DMS153 treated with DMSO at 0.1 percent for 48 hours (cell line): ENCODE results near the gene MRM2.
"Not testable (repeated sequence)": the region's sequence is repeated elsewhere in the genome, so short reads cannot be mapped to it uniquely, and the experiment has no call there.

ENCODE experiments used
- DNase-seq: peaks from one replicate; lab custom pipeline; 2025; ENCODE audit not compliant: unreplicated experiment; lab: John Stamatoyannopoulos, UW

The MRM2 gene

GRCh38 chr7:2269089-2269990 is 27.3 kb upstream of the MRM2 start:
- not testable (repeated sequence) for DNase-seq

- no peak for DNase-seq
Measured at GRCh38 chr7:2266911-2267310, 24.9 kb upstream of the MRM2 start.

DNA sequence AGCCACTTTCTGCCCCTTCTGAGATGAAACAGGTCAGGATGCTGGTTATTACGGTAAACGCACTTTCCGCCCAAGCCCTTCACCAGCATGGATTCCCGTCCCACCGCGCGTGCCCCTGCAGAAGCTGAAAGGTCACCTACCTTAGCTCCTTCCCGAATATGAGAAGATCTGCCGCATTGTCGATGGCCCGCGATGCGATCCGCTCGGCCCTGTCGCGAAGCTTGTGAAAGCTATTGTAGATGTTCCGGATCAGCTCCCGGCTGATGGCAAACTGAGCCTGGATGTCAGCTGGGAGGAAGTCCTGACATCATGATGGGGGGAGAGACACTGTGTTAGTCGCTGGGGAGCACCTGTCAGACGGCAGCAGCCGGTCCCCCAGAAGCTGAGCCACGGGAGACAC is 22.2 kb upstream of the MRM2 start:
- no peak for DNase-seq

GRCh38 chr7:2263176-2263575 is 21.2 kb upstream of the MRM2 start:
- no peak for DNase-seq

DNA sequence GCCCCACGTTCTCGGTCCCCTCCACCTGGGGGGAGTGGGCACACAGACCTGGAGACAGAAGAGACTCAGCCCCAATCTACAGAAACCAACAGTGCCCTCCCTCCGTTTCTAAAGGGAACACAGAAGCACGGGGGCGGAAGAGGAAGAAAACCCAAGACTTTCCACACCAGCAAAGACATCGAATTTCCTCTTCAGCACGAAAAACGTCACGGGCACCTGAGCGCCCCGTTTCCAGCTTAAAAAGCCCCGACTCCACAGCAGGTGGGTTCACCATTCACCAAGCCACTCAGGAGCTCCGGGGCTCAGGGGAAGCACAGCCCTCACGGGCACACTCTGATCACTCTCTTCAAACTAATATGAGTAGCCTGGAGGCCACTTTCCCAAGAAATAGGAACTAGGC is 19.6 kb upstream of the MRM2 start:
- DNase-seq = no peak

DNA sequence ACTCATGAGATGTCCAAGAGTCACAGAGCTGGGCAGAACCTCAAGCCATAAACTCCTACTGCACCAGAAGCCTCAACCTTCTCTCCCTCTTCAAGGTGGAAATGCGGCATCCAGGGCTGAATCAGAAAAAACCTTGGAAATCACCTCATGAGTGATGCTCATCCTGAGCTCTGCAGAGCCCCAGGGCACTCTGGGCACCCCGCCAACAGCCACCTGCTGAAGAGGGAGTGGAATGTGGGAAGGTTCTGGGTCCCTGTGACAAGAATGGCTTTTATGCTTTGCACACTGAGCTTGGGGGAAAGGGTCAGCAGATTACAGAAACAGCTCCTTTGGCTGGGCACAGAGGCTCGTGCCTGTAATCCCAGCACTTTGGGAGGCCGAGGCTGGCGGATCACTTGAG is 18.8 kb upstream of the MRM2 start:
- DNase-seq = no peak

DNA sequence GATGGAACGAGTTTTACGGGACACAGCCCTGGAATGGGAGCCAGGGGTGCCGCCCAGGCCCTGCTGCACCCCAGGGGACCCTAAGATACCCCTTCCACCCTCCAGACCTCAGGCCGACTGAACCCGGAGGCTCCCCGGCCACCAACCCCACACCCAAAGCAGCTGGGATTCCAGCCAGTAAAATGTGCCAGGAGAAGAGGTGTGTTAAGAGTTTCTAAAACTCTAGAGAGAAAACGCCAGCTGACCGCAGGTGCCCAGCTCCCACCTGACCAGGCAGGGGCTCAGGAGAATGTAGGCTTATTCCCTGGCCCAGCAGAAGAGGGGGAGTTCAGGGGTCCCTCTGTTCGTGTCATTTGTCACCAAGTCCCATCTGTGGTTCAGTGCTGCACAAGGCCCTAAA is 17.5 kb upstream of the MRM2 start:
- no peak for DNase-seq

DNA sequence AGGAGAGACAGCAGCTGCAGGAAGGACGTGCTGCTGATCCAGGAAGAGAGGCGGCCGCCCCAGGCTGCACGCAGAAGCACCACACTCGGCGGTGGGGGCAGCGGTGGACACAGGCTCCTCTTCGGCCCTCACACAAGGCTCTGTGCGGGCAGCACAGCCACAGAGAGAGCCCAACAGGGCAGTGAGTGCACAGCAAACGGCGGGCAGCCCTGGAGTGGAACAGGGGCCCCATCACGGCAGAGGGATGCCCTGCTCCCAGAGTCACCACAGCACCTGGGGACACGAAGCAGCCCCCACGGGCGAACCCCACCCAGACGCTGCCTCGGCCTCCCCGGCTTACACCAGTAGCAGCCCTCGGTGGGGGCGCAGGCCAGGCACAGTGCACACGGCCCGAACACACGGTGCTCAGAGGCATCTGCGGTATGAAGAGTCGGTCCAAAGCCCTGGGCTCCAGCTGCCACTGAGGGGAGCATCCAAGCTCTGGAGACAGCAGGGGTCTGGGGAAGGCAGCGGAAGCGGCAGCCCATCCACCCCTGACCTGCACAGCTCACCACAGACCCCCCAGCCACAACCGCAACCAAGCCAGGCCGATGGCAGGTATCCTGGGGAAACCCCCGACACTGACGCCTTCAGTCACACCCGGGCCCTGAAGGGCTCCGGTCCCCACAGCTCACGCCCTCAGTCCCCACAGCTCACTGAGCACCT is 16.8 kb upstream of the MRM2 start:
- DNase-seq = no peak

GRCh38 chr7:2257651-2258050 is 15.6 kb upstream of the MRM2 start:
- no peak for DNase-seq

GRCh38 chr7:2257046-2257551 is 15.1 kb upstream of the MRM2 start:
- no peak for DNase-seq

GRCh38 chr7:2256306-2257045 is 14.5 kb upstream of the MRM2 start:
- no peak for DNase-seq

- DNase-seq = no peak
Measured at GRCh38 chr7:2255145-2256139, 13.4 kb upstream of the MRM2 start.

DNA sequence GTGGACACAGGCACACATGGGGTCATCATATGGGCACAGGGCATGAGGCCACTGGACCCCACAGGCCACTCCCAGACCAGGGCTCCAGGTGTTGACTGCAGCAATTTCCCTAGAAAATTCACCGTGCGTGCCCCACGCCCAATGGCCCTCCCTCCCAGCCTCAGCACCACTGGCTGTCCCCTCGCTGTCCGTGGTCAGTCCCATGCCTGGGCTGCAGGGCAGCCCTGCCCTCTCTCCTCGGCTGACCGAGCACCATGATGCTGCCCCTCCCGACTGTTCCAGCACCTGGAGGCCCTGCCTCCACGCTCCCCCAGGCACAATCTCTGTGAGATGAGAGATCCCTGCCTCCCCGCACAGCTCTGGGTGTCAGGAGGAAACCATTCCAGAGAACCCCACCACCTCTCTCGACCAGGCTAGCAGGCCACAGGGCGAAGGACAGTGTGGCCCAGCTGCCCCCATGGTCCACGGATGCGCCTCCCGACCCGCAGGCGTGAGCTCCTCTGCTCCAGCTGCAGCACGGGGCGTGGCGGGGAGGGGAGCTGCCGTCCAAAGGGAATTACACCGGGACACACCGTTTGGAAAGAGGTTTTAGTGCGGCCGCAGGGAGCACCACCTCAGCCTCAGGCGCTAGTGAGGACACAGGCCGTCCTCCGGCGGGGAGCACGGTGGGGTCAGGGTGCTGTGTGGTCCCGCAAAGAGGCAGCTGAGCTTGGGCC is 12.6 kb upstream of the MRM2 start:
- DNase-seq = no peak

- no peak for DNase-seq
Measured at GRCh38 chr7:2253525-2254244, 11.7 kb upstream of the MRM2 start.

DNA sequence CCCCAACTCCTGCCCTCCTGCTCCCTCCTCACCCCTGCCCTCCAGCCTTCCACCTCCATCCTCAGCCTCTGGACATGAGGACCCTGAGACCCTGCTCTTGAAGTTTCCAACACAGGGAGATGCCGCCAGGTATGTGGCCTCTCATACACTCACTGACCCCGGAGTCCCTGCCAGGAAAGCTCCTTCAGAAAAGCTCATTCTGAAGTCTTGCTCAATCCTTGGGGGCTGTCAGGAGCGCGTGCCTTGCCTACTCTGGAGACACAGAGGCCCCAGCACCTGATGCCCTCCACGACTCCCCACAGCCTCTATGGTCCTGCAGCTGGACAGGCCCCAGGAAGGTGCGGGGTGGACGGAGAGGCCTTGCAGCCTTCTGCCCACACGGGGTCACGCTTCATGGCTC is 11.0 kb upstream of the MRM2 start:
- DNase-seq = no peak

GRCh38 chr7:2251841-2252771 is 10.1 kb upstream of the MRM2 start:
- DNase-seq = no peak

DNA sequence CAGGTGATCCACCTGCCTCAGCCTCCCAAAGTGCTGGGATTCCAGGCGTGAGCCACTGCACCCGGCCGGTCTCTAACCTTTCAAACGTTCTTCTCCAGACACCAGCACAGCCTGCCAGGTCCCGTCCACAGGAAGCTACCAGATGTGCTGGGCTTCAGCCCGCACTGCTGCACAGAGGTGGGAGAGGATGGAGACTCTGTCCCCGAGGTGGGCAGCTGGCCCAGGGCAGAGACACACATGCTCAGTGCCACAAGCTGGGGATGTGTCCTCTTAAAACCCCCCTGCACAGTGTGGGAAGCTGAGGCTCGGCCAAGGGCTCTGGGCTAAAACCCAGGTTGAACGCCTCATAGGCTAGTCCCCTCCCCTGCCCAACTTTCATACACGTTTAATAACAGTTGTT is 9.4 kb upstream of the MRM2 start:
- no peak for DNase-seq

DNA sequence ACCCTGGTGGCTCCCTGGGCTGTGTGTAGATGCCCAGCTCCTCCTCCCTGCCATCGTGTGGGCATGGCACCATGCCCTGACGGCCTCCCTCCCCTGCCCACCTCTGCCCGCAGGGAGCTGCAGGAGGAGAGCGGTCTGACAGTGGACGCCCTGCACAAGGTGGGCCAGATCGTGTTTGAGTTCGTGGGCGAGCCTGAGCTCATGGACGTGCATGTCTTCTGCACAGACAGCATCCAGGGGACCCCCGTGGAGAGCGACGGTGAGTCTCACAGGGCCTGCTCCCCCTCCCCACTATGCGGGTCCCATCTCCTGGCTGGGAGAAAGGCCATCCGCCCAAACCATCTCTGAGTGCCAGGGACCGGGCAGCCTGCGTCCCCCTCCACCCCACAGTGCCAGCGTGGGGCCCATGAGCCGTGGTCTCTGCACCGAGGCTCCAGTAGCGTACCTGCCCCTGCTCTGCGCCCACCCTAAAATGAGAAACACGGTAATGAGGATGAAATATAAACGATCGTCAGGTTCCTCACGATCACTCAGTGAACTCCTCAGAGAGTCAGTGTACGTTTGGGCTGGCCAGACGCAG is 7.8 kb upstream of the MRM2 start:
- DNase-seq = no peak
